ENCODE results near the gene PPP1R3E.

The PPP1R3E gene

GRCh38 chr14:23322568-23323517 is 20.2 kb upstream of the PPP1R3E start:
- peak in 1 of 2 donors; percentile 21 for DNase-seq

- DNase-seq, result peak; percentile 24 to 38
These were observed 19.2 kb upstream of the PPP1R3E start for GRCh38 chr14:23321572-23322547.

- peak; percentile 99 for DNase-seq
These were observed 18.2 kb upstream of the PPP1R3E start, which contains the start of gene PABPN1 for GRCh38 chr14:23320584-23321571. Gene PABPN1, plus strand, starts transcription at chr14:23321457. Its CDS starts 13 bp downstream, at chr14:23321470.

GRCh38 chr14:23319746-23320583 is 17.3 kb upstream of the PPP1R3E start:
- DNase-seq, result no peak

GRCh38 chr14:23316300-23316699 is 13.6 kb upstream of the PPP1R3E start:
- DNase-seq, result no peak

GRCh38 chr14:23310546-23310945 is 7.9 kb upstream of the PPP1R3E start:
- no peak for DNase-seq

GRCh38 chr14:23308721-23309445 is 6.2 kb upstream of the PPP1R3E start:
- no peak for DNase-seq

- no peak for DNase-seq
These were observed 5.3 kb upstream of the PPP1R3E start for GRCh38 chr14:23307687-23308644.

GRCh38 chr14:23307146-23307530 is 4.5 kb upstream of the PPP1R3E start:
- DNase-seq, result no peak

GRCh38 chr14:23306412-23307145 is 3.9 kb upstream of the PPP1R3E start, which contains the start of gene BCL2L2:
Gene BCL2L2, plus strand, starts transcription at chr14:23306833. Its CDS starts 935 bp downstream, at chr14:23307768.
- peak in 1 of 2 donors; percentile 42 for DNase-seq

GRCh38 chr14:23301969-23302289 is 730 bp downstream of the PPP1R3E start:
- DNase-seq, result no peak

GRCh38 chr14:23301288-23301968 is 1.2 kb downstream of the PPP1R3E start:
- DNase-seq, result peak; percentile 98

GRCh38 chr14:23300687-23301223 is 1.9 kb downstream of the PPP1R3E start:
- no peak for DNase-seq

GRCh38 chr14:23299986-23300686 is 2.5 kb downstream of the PPP1R3E start:
- DNase-seq, result no peak

- peak; percentile 24 to 46 for DNase-seq
These were observed 3.3 kb downstream of the PPP1R3E start for GRCh38 chr14:23299211-23299957.

All from CD4-positive, alpha-beta T cell treated with Interleukin-1 beta for 1 hour (primary cell).